ENCODE data around the gene KRTAP12-4. TPM values are rescaled to one million over a fixed set of nuclear protein-coding genes. Genes with fewer than 3 reads are reported as not detected.
"Not testable (repeated sequence)": the region's sequence is repeated elsewhere in the genome, so short reads cannot be mapped to it uniquely, and the experiment has no call there.

Gene KRTAP12-4
- total RNA-seq, 2 donors from 2014 or later, result not detected

DNA sequence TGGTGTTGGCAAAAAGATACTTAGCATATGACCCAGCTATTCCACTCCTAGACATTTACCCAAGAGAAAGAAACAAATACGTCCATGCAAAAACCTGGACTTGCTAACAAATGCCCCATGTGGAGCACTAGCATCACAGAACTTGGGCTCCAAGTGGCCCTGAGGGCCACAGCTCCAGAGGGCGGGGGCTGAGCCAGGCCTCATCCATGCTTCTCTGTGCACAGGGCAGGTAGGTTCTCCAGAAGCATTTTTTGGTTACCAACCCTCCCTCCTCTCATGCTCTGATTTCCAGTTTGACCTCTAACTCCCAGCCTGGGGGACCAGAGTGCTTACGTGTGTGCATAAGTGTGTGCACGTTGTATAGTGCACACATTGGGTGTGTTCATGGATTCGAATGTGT, 10.2 kb upstream of the KRTAP12-4 start:
- Histone ChIP-seq H3K27me3 (no peaks in the 10 kb centered on the region), H3K9ac (ENCODE audit: low read depth in 2 of 2, low read length in 2 of 2) (no peak overlapping the region), H3K4me3 (no peak overlapping the region), H3K4me1 (no peaks in the 10 kb centered on the region), H3K9me3 (no peaks in the 10 kb centered on the region), H3K27ac (no peak overlapping the region), H3K36me3 (no peaks in the 10 kb centered on the region)
- DNase-seq, result no peak
- TF ChIP-seq, protein P1, sequence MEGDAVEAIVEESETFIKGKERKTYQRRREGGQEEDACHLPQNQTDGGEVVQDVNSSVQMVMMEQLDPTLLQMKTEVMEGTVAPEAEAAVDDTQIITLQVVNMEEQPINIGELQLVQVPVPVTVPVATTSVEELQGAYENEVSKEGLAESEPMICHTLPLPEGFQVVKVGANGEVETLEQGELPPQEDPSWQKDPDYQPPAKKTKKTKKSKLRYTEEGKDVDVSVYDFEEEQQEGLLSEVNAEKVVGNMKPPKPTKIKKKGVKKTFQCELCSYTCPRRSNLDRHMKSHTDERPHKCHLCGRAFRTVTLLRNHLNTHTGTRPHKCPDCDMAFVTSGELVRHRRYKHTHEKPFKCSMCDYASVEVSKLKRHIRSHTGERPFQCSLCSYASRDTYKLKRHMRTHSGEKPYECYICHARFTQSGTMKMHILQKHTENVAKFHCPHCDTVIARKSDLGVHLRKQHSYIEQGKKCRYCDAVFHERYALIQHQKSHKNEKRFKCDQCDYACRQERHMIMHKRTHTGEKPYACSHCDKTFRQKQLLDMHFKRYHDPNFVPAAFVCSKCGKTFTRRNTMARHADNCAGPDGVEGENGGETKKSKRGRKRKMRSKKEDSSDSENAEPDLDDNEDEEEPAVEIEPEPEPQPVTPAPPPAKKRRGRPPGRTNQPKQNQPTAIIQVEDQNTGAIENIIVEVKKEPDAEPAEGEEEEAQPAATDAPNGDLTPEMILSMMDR (IDR thresholded peaks at IDR 0.05), result no peak
- intact Hi-C loops (cut with DNase I), result no loop called here

DNA sequence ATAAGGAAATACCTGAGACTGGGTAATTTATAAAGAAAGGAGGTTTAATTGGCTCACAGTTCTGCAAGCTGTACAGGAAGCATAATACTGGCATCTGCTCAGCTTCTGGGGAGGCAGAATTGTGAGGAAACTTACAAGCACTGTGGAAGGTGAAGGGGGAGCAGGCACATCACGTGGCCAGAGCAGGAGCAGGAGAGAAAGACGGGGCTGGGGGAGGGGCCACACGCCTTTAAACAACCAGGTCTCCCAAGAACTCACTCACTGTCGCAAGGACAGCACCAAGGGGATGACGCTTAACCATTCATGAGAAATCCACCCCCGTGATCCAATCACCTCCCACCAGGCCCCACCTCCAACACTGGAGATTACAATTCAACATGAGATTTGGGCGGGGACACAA, 7.1 kb upstream of the KRTAP12-4 start:
- H3K9ac ChIP-seq (ENCODE audit: low read depth in 2 of 2, low read length in 2 of 2); intact Hi-C loops (cut with DNase I); H3K36me3 ChIP-seq; H3K4me3 ChIP-seq; H3K4me1 ChIP-seq; H3K27ac ChIP-seq; H3K27me3 ChIP-seq; H3K9me3 ChIP-seq; DNase-seq: not testable (repeated sequence)

DNA sequence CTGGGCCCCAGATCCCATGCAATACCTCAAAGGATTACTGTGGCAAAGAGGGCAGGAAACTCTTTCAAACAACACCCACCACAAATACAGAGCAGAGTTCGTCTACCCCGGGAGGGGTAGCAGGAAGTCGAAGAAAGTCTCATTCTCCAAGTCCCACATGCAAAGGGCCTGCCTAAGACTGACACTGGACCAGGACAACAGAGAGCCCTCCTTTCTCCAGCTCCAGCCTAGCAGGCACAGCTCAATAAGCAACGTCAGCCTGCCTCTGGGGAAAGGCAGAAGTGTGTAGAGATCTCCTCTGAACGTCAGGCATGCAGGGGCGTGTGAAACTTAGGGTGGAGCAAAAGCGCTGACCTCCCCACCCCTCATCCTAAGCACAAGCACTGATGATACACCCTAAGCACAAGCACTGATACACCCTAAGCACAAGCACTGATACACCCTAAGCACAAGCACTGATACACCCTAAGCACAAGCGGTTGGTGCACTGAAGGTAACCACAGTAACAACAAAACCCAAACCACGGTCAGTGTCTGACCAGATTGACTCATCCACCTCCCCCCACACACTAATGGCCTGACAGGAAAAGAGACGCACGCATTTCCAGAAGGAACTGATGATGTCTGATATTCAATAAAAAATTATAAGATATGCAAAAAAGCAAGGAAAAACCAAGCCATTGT, 4.6 kb upstream of the KRTAP12-4 start:
- no peaks in the 10 kb centered on the region for H3K9me3 ChIP-seq
- no peaks in the 10 kb centered on the region for H3K27me3 ChIP-seq
- TF ChIP-seq, protein P1 (IDR thresholded peaks at IDR 0.05), result no peak
- no peak overlapping the region for H3K4me3 ChIP-seq
- no peak overlapping the region for H3K9ac ChIP-seq (ENCODE audit: low read depth in 2 of 2, low read length in 2 of 2)
- no peaks in the 10 kb centered on the region for H3K36me3 ChIP-seq
- intact Hi-C loops (cut with DNase I), result no loop called here
- no peaks in the 10 kb centered on the region for H3K4me1 ChIP-seq
- H3K27ac ChIP-seq, result no peak overlapping the region
- DNase-seq, result no peak

DNA sequence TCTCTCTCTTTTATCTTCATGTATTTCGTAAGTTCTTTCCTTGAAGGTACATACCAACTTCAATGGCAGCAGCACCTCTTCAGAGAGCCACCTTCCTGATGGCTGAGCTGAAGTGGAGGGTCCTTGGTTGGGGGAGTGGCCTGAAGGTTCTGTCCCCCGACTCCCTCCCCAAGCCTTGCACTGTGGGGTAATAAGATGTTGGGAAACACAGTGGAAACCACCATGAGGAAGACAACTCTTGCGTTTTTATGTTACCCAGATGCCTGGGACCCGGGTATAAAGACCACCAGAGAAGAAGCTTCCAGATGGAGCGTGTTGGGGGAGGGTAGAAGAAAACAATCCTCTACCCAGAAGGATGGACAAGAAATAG, 4.1 kb upstream of the KRTAP12-4 start:
- no peak for DNase-seq
- Histone ChIP-seq H3K27me3 (no peaks in the 10 kb centered on the region), H3K9ac (ENCODE audit: low read depth in 2 of 2, low read length in 2 of 2) (no peak overlapping the region), H3K9me3 (no peaks in the 10 kb centered on the region), H3K4me1 (no peaks in the 10 kb centered on the region), H3K4me3 (no peak overlapping the region), H3K36me3 (no peaks in the 10 kb centered on the region), H3K27ac (no peak overlapping the region)
- TF ChIP-seq, protein P1 (IDR thresholded peaks at IDR 0.05), result no peak
- intact Hi-C loops (cut with DNase I), result no loop called here

DNA sequence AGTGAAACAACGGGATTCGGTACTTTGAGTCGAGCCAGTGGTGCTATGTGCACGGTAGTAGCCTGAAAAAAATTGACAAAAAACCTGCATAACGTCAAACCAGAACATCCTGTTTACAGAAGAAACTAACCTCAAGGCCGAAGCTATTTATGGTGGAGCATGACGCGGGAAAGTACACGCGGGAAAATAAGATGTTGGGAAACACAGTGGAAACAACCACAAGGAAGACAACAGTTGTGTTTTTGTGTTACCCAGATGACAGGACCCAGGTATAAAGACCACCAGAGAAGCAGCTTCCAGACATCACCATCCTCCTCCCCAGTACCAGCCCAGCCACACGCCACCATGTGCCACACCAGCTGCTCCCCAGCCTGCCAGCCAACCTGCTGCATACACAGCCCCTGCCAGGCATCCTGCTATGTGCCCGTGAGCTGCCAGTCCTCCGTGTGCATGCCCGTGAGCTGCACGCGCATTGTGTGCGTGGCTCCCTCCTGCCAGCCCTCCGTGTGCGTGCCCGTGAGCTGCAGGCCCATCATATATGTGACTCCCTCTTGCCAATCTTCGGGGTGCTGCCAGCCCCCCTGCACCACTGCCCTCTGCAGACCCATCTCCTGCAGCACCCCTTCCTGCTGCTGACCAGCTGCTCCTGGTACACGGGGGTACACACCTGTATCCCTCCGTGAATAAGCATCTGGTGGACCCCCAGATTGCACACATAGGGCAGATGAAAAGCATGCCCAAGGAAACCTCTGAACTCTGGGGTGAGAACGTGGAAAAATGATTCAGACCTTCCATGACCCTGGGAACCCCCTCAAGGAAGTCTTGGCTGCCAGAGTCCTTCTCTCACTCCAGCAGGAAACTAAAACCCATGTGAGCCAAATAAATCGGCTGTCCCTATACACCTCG, 3.4 kb upstream of the KRTAP12-4 start, which contains the start of gene KRTAP12-3:
KRTAP12-3 (plus strand) TSS at position 298 of the 906 bp plus-strand sequence; CDS start at position 346, 48 bp downstream.
- Histone ChIP-seq H3K4me1 (no peaks in the 10 kb centered on the region), H3K9ac (ENCODE audit: low read depth in 2 of 2, low read length in 2 of 2) (no peak within 1 kb of the TSS), H3K36me3 (no peaks in the 10 kb centered on the region), H3K4me3 (no peak within 1 kb of the TSS), H3K9me3 (no peaks in the 10 kb centered on the region), H3K27ac (no peak within 1 kb of the TSS), H3K27me3 (no peaks in the 10 kb centered on the region)
- intact Hi-C loops (cut with DNase I), result no loop called here
- no peak for DNase-seq
- TF ChIP-seq, protein P1 (IDR thresholded peaks at IDR 0.05), result no peak

DNA sequence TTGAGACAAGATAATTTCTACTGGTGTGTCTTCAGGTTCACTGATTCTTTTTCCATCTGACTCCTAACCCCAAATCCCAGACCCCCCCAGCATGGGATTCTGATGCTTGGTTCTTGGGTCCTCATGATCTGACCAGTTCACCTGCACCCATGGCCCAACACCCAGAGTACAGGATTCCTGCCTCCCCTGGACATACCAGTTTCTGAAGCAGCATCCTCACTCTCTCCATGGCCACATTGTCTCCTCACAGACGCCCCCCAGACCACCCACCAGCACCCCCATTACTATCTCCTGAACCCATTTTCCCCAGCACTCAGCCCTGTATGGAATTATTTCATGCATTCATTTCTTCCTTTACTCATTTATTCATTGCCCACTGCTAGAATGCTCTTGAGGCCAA, 2.4 kb upstream of the KRTAP12-4 start:
- Histone ChIP-seq H3K36me3 (no peaks in the 10 kb centered on the region), H3K4me3 (no peak overlapping the region), H3K9ac (ENCODE audit: low read depth in 2 of 2, low read length in 2 of 2) (no peak overlapping the region), H3K4me1 (no peaks in the 10 kb centered on the region), H3K9me3 (no peaks in the 10 kb centered on the region), H3K27ac (no peak overlapping the region), H3K27me3 (no peaks in the 10 kb centered on the region)
- TF ChIP-seq, protein P1 (IDR thresholded peaks at IDR 0.05), result no peak
- intact Hi-C loops (cut with DNase I), result no loop called here
- no peak for DNase-seq
